Measurements from ENCODE around the gene DPP6. TPM values are rescaled to one million over a fixed set of nuclear protein-coding genes. Genes with fewer than 3 reads are reported as not detected.

DPP6 gene
- total RNA-seq, 1 experiment from 2014 or later = not detected

DNA sequence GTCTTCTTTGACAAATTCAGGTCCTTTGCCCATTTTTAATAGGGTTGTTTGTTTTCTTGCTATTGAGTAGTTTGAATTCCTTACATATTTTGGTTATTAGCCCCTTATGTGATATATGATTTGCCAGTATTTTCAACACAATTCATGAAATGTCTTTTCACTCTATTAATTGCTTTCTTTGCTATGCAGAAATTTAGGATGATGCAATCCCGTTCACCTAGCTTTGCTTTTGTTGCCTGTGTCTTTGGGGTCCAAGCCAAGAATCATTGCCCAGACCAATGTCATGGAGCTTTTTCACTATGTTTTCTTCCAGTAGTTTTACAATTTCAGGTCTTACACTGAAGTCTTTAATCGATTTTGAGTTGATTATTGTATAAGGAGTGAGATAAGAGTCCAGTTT is 796.3 kb downstream of the DPP6 start:
- H3K27me3 Mint-ChIP-seq (ENCODE audit: low read depth) = peaks cover 12% of the 10 kb centered on the region
- CTCF ChIA-PET = no interaction called here
- no peak overlapping the region for H3K4me3 Mint-ChIP-seq
- TF ChIP-seq ZNF219 (CRISPR knock-in tag; IDR thresholded peaks at IDR 0.05; ENCODE audit: borderline replicate concordance) (no peak), TEAD4 (CRISPR knock-in tag; IDR thresholded peaks at IDR 0.05) (no peak), TCF7 (CRISPR knock-in tag; IDR thresholded peaks at IDR 0.05; ENCODE audit: low read depth) (no peak), ZNF317 (CRISPR knock-in tag; IDR thresholded peaks at IDR 0.05; ENCODE audit: borderline replicate concordance, low read depth) (no peak), GABPB1 (CRISPR knock-in tag; IDR thresholded peaks at IDR 0.05) (no peak), NR2C2 (CRISPR knock-in tag; IDR thresholded peaks at IDR 0.05) (no peak), GTF2I (CRISPR knock-in tag; conservative IDR thresholded peaks at IDR 0.05) (no peak), ESRRA (CRISPR knock-in tag; IDR thresholded peaks at IDR 0.05; ENCODE audit: borderline replicate concordance) (no peak), MYBL2 (CRISPR knock-in tag; IDR thresholded peaks at IDR 0.05) (no peak), ELF4 (CRISPR knock-in tag; IDR thresholded peaks at IDR 0.05; ENCODE audit: low read depth) (no peak), JUN (CRISPR knock-in tag; IDR thresholded peaks at IDR 0.05) (no peak)
- TF ChIP-seq, protein P1, sequence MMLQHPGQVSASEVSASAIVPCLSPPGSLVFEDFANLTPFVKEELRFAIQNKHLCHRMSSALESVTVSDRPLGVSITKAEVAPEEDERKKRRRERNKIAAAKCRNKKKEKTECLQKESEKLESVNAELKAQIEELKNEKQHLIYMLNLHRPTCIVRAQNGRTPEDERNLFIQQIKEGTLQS (CRISPR knock-in tag; conservative IDR thresholded peaks at IDR 0.05) = no peak
- TF ChIP-seq, protein P2, sequence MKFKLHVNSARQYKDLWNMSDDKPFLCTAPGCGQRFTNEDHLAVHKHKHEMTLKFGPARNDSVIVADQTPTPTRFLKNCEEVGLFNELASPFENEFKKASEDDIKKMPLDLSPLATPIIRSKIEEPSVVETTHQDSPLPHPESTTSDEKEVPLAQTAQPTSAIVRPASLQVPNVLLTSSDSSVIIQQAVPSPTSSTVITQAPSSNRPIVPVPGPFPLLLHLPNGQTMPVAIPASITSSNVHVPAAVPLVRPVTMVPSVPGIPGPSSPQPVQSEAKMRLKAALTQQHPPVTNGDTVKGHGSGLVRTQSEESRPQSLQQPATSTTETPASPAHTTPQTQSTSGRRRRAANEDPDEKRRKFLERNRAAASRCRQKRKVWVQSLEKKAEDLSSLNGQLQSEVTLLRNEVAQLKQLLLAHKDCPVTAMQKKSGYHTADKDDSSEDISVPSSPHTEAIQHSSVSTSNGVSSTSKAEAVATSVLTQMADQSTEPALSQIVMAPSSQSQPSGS (CRISPR knock-in tag; IDR thresholded peaks at IDR 0.05; ENCODE audit: borderline replicate concordance, low read depth) = no peak
- TF ChIP-seq, protein P3, sequence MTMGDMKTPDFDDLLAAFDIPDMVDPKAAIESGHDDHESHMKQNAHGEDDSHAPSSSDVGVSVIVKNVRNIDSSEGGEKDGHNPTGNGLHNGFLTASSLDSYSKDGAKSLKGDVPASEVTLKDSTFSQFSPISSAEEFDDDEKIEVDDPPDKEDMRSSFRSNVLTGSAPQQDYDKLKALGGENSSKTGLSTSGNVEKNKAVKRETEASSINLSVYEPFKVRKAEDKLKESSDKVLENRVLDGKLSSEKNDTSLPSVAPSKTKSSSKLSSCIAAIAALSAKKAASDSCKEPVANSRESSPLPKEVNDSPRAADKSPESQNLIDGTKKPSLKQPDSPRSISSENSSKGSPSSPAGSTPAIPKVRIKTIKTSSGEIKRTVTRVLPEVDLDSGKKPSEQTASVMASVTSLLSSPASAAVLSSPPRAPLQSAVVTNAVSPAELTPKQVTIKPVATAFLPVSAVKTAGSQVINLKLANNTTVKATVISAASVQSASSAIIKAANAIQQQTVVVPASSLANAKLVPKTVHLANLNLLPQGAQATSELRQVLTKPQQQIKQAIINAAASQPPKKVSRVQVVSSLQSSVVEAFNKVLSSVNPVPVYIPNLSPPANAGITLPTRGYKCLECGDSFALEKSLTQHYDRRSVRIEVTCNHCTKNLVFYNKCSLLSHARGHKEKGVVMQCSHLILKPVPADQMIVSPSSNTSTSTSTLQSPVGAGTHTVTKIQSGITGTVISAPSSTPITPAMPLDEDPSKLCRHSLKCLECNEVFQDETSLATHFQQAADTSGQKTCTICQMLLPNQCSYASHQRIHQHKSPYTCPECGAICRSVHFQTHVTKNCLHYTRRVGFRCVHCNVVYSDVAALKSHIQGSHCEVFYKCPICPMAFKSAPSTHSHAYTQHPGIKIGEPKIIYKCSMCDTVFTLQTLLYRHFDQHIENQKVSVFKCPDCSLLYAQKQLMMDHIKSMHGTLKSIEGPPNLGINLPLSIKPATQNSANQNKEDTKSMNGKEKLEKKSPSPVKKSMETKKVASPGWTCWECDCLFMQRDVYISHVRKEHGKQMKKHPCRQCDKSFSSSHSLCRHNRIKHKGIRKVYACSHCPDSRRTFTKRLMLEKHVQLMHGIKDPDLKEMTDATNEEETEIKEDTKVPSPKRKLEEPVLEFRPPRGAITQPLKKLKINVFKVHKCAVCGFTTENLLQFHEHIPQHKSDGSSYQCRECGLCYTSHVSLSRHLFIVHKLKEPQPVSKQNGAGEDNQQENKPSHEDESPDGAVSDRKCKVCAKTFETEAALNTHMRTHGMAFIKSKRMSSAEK (CRISPR knock-in tag; IDR thresholded peaks at IDR 0.05; ENCODE audit: borderline replicate concordance) = no peak
- TF ChIP-seq, protein P4, sequence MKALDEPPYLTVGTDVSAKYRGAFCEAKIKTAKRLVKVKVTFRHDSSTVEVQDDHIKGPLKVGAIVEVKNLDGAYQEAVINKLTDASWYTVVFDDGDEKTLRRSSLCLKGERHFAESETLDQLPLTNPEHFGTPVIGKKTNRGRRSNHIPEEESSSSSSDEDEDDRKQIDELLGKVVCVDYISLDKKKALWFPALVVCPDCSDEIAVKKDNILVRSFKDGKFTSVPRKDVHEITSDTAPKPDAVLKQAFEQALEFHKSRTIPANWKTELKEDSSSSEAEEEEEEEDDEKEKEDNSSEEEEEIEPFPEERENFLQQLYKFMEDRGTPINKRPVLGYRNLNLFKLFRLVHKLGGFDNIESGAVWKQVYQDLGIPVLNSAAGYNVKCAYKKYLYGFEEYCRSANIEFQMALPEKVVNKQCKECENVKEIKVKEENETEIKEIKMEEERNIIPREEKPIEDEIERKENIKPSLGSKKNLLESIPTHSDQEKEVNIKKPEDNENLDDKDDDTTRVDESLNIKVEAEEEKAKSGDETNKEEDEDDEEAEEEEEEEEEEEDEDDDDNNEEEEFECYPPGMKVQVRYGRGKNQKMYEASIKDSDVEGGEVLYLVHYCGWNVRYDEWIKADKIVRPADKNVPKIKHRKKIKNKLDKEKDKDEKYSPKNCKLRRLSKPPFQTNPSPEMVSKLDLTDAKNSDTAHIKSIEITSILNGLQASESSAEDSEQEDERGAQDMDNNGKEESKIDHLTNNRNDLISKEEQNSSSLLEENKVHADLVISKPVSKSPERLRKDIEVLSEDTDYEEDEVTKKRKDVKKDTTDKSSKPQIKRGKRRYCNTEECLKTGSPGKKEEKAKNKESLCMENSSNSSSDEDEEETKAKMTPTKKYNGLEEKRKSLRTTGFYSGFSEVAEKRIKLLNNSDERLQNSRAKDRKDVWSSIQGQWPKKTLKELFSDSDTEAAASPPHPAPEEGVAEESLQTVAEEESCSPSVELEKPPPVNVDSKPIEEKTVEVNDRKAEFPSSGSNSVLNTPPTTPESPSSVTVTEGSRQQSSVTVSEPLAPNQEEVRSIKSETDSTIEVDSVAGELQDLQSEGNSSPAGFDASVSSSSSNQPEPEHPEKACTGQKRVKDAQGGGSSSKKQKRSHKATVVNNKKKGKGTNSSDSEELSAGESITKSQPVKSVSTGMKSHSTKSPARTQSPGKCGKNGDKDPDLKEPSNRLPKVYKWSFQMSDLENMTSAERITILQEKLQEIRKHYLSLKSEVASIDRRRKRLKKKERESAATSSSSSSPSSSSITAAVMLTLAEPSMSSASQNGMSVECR (CRISPR knock-in tag; IDR thresholded peaks at IDR 0.05; ENCODE audit: borderline replicate concordance) = no peak
- TF ChIP-seq, protein P5, sequence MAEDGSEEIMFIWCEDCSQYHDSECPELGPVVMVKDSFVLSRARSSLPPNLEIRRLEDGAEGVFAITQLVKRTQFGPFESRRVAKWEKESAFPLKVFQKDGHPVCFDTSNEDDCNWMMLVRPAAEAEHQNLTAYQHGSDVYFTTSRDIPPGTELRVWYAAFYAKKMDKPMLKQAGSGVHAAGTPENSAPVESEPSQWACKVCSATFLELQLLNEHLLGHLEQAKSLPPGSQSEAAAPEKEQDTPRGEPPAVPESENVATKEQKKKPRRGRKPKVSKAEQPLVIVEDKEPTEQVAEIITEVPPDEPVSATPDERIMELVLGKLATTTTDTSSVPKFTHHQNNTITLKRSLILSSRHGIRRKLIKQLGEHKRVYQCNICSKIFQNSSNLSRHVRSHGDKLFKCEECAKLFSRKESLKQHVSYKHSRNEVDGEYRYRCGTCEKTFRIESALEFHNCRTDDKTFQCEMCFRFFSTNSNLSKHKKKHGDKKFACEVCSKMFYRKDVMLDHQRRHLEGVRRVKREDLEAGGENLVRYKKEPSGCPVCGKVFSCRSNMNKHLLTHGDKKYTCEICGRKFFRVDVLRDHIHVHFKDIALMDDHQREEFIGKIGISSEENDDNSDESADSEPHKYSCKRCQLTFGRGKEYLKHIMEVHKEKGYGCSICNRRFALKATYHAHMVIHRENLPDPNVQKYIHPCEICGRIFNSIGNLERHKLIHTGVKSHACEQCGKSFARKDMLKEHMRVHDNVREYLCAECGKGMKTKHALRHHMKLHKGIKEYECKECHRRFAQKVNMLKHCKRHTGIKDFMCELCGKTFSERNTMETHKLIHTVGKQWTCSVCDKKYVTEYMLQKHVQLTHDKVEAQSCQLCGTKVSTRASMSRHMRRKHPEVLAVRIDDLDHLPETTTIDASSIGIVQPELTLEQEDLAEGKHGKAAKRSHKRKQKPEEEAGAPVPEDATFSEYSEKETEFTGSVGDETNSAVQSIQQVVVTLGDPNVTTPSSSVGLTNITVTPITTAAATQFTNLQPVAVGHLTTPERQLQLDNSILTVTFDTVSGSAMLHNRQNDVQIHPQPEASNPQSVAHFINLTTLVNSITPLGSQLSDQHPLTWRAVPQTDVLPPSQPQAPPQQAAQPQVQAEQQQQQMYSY (CRISPR knock-in tag; IDR thresholded peaks at IDR 0.05) = no peak
- DNase-seq (ENCODE audit: low spot score) (no peak), ATAC-seq (no peak)
- peaks cover 77% of the 10 kb centered on the region for H3K36me3 Mint-ChIP-seq
- H3K9me3 Mint-ChIP-seq = peaks cover 93% of the 10 kb centered on the region
- H3K4me1 Mint-ChIP-seq = no peaks in the 10 kb centered on the region
- no peak overlapping the region for H3K27ac Mint-ChIP-seq
- POLR2A ChIA-PET = no interaction called here
